ENCODE measurements around the gene MRM2. TPM values are rescaled to one million over a fixed set of nuclear protein-coding genes. Genes with fewer than 3 reads are reported as not detected.

The MRM2 gene
- polyA plus RNA-seq, 10 donors: 19.8 to 27.4 (median 23.4) TPM

DNA sequence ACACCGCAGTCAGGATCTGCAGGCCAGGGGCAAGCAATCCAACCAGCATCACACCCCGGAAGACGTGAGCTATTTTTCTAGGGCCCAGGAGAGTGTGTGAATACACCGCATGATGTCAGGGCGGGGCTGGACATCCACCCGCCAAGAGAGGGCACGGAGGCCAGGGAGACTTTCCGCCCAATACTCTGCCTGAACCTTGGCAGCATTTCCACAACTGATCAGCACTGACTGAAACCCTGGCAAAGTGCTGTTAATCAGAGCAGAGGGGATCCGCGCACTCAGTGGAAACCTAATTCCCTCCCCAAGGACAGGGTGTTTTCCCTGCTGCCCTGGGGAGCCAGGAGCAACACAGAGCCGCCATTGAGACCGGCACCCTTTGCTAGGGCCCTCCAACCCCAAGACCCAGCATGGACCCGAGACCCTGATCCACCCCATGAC, 17.5 kb downstream of the MRM2 start:
- no peak for DNase-seq

DNA sequence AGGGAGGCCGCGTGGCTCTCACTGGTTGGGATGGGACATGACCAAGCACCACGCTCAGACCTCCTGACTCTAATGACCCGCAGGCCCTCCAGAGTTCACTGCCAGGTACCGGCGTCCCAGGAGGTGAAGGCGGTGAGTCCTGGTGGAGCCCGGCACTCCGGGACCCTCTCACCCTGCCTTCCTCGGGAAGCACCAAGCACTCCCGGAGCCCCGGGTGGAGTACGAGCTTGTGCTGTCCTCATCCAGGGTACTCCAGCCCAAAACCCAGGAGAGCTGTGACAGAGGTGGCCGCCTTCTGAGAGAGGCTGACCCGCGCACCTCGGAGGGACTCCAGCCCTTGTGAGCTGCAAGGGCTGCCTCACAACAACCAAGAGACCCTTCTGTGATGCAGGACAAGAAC, 18.7 kb downstream of the MRM2 start:
- no peak for DNase-seq

DNA sequence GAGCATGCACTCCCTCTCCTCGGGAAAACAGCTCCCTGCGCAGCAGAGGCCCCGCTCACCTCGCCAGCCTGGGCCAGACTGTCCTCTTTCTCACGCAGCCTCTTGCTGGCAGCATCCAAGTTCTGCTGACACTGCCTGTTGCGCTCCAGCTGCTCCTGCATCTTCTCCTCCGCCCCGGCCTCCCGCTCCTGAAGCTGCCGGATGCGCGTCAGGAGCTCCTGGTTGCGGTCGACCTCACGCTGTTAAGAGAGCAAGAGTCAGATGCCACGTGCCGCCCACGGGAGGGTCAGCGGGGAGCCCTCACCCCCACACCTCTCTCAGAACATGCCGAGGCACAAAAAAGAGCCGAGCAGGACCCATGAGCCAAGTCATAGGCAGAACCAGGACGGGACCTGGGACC, 19.5 kb downstream of the MRM2 start:
- DNase-seq: no peak

DNA sequence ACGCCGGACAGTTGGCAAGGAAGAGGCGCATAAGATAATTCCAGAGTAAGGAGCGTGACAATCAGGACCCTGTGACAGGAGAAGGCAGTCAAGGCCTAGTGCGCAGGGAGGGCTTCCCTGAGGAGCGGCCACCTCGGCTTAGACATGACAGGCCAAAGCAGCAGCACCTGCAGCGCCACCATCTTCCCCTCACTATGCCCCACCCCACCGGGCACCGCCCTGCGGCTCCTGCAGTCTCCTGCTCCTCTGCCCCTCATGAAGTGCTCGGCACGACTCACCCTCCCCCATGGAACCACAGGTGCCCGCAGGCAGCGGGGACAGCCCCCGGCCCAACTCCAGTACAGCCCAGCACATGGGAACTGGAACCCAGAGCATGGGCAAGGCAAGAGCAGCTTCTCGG, 21.1 kb downstream of the MRM2 start:
- no peak for DNase-seq

DNA sequence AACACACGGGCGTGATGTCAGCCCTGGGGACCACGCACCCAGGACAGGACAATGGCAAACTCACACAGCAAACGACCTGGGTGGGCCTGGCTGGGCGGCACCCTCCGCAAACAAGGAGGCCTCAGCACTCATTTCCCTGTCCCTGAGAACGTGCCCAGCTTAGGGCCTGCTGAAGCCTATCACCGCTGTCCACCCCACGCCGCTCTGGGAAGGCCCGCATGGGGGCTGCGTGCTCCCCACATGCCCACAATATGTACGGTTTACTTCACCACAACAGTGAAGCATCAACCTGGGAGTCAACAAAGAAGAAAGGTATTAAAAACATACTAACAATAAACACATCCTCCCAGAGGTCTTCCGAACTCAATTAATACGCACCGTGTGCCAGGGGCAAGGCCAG, 21.5 kb downstream of the MRM2 start:
- no peak for DNase-seq

DNA sequence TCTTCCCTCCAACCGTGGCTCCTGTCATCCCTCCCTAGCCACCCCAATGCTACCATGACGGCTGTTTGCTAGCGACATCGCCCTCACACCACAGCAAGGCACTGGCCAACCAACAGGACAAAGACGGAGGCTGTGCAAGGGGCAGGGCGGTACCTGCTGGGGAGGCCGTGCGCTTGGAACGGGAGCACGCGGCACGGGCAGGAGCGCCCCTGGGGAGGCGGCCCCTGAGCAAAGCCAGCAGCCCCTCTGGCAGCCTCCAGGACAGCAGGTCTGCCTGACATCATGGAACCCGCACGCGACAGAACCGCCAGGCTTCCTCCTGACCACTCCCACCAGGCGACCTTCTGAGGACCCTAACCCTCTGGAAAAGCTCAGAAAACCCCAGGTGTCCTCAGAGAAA, 22.0 kb downstream of the MRM2 start:
- no peak for DNase-seq

DNA sequence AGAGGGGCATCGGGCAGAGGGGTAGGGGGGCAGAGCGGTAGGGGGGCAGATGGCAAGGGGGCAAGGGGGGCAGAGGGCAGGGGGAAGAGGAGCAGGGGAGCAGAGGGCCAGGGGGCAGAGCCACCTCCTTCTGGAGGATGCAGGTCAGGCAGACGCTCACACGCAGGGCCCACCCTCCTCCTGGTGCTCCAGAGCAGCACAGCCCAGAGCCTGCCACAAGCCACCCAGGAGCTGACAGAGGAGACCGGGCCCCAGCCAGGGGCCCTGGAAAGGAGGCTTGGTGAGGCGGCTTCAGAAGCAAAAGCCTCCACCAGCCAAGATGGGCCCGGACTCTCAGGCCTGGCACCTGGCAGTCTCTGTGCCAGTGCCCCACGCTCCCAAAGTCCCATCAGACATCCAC, 22.4 kb downstream of the MRM2 start:
- no peak for DNase-seq

DNA sequence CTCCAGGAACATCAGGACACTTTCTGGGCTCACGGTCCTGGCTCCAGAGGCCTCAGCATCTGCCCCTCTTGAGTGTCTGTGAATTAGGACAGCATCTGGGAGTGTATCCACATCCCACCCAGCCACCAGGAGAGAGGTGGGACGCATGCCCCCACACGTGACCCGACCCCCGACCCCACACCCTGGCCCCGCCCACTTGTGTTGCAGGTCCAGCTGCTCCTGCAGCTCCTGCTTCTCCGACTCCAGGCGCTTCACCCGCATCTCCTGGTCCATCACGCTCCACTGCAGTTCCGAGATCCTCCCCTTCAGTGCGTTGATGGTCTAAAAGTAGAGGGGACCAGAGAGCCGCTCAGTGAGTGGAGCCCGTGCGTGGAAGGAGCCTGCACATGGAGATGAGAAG, 22.9 kb downstream of the MRM2 start:
- DNase-seq: no peak

DNA sequence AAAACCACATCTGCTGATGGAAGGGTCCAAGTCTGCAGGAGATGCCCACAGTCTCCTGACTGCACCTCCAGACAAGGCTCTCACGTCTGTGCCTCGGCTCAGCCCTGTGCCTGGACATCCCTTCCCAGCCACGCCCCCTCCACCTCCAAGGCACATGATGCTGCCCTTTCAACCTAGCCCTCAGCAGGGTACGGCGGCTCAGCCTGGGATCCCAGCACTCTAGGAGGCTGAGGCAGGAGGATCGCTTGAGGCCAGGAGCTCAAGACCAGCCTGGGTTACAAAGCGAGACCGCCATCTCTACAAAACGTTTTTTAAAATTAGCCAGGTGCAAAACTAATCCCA, 23.6 kb downstream of the MRM2 start:
- DNase-seq: no peak

DNA sequence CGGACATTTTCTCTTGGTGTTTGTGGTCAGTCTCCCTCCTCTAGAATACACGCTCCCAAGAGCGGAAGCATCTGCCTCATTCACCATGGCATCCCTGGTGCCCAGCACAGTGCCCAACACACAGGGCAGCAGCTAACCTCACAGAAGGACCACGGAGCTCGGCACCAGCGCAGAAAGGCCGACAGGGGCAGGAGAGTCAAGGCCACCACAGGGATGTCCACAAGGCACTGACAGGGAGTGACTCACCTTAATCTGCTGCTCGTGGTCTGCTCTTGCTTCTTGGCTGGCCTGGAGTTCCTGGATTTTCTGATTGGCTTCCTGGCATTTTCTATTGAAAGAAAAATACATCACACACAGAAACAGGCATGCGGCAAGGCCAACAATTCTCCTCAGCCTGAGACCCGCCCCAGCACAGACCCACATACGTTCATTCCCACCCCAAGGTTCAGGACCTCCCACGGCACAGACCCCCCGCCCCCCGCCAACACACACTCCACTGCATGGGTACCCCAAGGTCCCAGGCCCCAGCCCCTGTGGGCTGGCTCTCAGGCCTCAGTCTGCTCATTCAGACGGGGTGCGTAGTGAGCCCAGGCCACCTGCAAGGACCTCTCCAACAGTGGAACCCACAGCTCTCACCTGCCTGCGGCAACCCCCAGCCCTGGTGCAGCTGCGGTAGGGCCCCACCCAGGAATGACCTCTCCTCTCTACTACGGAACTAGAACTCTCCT, 24.1 kb downstream of the MRM2 start:
- no peak for DNase-seq

DNA sequence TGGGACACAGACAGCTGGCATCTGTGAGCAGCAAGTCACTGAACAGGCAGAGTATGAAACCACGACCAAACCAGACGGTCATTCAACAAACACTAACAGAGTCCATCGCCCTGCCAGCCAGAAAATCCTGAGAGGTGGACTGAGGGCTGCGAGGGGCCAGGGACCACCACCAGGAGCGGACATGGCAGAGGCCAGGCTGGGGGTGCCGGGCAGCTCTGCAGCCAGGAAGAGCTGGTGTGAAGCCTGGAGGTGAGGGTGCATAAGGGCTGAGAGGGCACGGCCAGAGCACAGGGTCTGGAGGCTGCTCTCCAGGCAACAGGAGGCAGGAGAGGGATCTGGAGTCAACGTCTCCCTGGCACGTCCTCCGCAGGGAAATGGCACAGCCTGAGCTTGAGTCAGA, 24.8 kb downstream of the MRM2 start:
- DNase-seq: no peak

DNA sequence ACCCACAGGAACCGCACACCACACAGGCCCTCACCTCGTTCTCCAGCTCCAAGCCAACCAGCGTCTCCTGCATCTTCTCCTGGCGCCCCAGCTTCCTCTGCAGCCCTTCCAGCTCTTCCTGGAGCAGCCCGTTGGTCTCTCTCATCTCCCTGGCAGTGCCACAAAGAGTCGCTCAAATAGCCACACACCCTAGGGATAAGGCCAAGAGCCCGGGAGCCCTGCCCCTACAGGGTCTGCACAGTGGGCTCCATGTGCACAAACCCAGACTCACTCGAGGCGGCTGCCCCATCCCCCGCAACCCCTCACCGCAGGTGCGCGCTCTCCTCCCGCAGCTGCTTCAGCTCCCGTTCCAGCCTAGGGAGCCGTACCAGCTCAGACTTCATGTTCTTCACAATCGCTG, 26.2 kb downstream of the MRM2 start:
- DNase-seq: no peak

DNA sequence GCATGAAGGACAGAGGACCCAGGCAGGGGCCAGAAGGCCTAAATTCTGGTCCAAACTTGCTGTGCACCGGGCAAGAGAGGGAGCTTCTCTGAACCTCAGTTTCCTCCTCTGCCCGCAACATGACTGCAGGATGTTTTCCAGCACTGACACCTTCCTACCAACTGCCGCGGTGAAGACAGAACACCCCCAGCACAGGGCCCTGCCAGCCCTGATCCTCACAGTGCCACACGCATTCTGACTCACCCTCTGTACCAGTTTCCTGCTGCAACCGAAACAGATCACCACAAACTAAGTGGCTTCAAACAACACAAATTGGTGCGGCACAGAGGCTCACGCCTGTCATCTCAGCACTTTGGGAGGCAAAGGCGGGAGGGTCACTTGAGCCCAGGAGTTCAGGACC, 27.4 kb downstream of the MRM2 start:
- DNase-seq: no peak

DNA sequence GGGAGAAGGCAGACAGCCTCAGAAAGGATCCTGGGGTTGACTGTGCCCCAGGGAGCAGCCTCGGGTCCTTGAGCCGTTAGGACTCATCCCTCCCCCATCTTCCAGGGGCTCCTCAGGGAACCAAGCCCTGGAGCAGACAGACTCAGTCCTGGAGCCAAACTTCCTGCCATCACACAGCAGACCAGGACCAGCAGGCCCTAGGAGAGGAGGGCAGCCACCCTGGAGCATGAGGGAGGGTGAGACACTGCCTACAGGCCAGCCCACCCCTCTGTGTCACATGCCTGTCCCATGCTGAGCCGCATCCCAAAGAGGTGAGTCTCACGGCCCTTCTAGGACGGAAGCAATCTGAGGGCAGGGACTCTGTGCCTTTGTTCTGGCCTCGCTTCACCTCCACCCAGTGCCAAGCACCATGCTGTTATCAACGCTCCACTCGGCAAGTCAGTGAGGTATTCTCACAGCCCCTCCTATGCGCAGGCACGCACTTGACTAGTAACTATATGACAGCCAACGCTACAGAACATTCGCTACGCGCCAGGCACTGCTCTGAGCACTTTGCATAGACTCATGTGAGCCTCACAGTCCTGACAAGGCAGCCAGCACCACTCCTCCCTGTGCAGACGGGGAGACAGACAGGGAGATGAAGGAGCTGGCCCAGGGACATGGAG, 28.3 kb downstream of the MRM2 start:
- no peak for DNase-seq

DNA sequence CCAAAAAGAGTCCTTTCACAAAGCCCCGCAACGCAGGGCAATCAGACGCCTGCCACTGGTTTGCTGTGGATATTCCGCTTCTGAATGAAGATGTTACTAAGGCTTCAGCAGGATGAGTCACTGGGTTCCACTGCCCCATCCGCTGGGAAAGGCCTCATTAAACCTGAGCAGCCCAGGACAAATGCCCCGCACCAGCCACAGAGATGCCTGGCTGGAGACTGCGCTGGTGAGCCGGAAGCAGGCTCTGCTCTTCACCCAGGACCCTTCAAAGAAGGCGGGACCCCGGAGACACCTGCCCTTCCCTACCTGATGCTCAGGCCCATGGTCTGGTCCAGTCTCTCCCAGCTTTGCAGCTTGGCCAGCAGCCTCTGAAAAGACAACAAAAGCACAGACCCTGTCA, 29.1 kb downstream of the MRM2 start:
- DNase-seq: no peak

DNA sequence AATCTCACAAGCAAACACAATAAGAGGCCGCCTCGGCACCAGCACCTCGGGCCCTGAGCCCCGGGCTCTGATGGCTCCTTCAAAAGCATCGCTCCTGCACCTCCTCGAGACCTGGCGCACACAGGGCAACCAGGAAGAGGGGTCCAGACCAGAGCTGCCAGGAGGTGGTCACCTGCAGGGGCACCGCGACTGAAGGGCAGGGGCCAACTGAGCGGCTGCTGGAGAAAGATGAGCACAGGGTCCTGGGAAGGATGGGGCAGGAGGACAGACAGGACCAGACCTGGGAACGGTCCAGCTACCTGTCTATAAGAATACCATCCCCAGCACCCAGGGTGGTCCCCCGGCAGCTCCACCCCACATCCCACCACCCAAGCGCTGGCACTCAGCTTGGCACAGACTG, 30.1 kb downstream of the MRM2 start:
- DNase-seq: no peak

DNA sequence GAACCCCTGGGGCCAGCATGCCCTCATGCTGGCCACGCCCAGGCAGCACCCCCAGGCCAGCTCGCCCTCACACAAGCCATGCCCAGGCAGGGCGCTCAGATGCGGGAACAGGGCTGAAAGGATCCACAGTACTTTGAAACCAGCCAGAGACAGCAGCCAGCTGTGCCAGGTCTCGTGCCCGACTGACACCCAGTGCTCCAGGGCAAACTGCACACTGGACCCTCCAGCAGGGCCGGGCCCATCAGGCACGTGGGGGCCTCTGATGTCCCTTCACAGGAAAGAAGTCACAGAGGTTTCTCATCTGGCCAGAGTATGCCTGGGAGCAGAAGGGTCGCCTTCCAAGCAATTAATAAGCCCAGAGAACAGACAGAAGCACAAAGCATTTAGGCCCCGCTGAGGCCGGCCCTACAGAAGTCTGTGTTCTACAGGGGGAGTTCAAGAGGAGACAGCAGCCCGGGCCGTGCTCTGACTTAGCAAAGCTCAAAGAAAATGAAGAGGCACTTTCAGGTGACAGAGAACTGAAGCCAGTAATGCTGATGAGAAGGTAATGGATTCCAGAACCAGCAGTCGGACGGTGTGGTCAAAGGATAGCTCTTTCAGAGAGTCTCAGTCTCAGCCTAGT, 30.6 kb downstream of the MRM2 start:
- no peak for DNase-seq

DNA sequence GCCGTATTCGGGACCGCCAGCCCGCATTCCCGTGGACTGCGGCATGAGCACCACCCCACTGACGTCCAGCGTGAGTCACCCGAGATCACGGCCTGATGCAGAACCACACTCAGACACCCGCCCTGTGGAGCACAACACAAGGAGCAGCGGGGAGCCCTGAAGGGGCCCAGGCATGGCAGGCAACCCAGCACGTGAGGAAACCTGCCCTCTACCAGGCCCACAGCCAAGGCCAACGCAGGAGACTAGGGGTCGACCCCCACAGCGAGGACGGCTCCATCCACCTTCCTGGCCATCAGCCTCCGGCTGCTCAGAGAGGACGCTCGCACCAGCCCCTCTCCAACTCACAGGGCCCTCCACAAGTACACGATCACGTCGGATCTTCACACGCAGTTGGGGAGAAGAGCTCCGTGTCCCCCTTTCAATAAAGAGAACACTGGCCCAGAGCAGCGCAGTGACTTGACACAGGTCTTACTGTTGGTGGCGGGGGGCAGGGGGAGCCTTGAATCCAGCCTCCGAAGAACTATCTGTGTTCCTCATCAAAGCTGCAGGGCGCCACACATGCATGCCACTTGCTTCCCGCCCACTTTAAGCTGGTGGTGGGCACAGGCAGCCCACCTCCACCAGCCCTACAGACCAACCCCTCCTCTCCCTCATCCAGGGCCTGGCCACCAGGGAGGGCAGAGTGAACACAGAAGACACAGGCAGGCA, 31.3 kb downstream of the MRM2 start:
- no peak for DNase-seq

DNA sequence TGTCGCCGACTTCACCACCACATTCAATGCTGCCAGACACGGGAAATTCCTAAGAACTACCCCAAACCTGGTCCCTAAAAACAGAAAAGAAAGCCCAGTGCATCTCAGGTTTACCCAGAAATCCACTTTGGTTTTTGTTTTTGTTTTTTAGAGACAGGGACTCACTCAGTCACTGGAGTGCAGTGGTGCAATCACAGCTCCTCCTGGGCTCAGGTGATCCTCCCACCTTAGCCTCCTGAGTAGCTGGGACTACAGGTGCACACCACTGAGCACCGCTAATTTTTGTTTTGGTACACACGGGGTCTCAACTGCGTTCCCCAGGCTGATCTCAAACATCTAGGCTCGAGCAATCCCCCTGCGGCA, 32.1 kb downstream of the MRM2 start:
- DNase-seq: no peak

DNA sequence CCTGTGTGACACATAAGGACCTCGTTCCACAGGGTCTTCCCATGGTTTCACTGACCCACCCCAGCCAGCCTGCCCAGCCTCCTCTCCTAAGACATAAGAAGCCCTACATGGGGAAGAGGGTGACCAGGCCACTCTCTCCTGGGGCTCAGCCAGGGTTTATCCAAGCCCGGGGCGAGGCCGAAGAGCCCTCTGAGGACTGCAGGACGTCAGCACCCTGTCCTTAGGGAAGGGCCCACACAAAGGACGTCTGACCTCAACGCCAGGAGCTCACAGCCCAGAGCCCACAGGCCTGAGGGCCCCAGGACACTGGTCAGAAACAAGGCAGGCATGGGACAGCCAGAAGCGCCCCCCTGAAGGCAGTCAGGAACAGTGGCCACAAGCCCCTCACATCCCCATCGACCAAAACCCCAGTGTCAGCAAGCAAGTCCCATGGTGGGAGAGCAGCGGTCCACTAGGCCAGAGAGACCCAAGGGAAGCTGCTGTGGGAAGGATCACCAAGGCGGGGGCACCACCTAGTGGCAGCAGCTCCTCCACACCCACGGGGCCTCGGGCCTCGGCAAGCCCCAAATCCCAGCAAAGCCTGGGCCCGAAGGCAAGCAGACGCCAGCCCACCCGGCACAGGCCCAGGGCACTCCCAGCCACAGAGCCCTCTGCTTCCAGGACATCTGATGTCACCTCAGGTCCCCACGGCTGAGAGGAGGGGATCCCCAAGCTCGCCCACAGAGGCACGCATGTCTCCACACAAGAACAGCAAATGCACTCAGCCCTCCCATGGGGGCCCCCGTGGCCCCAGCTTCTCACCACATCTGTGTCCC, 32.7 kb downstream of the MRM2 start:
- DNase-seq: peak; percentile 48 to 77 (median 55)

DNA sequence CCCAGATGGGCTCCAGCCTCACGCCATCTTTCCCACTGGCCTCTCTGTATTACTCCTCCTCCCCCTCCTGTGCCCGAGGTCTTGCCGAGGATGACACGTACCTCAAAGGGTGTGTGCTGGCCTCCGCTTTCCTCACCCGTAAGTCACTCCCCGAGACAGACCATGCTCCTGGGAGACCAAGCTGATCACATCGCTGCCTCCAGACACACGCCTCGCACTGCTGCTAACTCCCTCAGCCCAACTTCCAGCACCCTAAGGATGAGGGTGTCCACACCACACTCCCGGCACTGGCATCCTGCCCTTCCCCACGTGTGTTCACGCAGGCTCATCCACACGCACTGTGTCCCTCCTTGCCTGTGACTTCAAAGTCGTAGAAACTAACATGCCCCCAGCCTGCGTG, 33.3 kb downstream of the MRM2 start:
- no peak for DNase-seq

Measured in muscle of back (tissue), 11 donors.